Astrocyte of the spinal cord (primary cell): ENCODE data around the gene IL2RA.

Experiments
- DNase-seq: peaks from one replicate; pipeline ENCODE4 v3.0.0; 2011; ENCODE audit warnings: low read depth, low spot score
- H3K4me3 ChIP-seq: 2 replicates; pipeline ENCODE4 v1.5.1; 2011; ENCODE audit warnings: low read depth, mild to moderate bottlenecking, low read length, moderate library complexity
- in situ Hi-C: cut with HindIII; loops from 2 replicates; pipeline ENCODE4 v1.10.0; 2017; ENCODE audit warnings: low sequenced_read_pairs
- TF ChIP-seq, protein P1 (sequence below): IDR thresholded peaks from 2 replicates; pipeline ENCODE4 v1.5.1; 2012; ENCODE audit warnings: low read depth, mild to moderate bottlenecking, low read length, inconsistent platforms

The IL2RA gene

DNA sequence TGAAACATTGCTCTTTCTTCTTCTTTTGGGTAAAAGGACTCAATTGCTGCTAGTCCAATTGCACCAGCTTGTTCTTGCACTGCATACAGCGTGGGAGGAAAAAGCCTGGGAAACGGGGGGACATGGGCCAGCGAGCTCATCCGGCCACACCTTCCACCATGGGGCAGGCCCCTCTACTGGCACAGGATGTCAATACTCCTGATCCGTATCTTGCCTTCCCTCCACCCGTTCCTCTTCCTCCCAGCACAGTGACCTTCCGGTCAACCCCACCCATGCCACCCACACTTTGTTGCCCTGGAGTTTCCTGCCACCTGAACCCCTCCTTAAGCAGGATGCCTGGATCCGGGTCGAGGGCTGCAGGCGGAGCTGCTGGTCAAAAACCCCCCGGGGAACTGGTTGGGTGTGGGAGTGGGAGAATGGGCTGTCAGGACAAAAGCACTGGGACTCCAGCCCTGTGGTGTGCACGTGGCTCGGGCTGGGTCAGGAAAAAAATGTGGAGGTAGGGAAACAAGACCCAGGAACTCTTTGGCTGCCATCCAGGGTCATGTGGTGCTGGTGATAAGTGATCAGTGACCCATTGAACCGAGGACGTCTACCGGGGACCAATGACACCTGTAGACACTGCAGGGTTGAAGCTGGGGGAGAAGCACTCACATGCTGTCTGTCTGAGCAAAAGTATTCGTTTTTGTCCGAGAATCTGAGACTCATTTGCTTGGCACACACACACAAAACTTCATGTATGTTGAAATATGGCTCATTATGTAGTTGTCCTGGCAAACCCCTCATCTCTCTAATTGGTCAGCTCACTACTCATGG, 8.1 kb downstream of the IL2RA start:
- TF ChIP-seq, protein P1, sequence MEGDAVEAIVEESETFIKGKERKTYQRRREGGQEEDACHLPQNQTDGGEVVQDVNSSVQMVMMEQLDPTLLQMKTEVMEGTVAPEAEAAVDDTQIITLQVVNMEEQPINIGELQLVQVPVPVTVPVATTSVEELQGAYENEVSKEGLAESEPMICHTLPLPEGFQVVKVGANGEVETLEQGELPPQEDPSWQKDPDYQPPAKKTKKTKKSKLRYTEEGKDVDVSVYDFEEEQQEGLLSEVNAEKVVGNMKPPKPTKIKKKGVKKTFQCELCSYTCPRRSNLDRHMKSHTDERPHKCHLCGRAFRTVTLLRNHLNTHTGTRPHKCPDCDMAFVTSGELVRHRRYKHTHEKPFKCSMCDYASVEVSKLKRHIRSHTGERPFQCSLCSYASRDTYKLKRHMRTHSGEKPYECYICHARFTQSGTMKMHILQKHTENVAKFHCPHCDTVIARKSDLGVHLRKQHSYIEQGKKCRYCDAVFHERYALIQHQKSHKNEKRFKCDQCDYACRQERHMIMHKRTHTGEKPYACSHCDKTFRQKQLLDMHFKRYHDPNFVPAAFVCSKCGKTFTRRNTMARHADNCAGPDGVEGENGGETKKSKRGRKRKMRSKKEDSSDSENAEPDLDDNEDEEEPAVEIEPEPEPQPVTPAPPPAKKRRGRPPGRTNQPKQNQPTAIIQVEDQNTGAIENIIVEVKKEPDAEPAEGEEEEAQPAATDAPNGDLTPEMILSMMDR, result no peak
- no peak for DNase-seq
- in situ Hi-C loops, result no loop called here
- H3K4me3 ChIP-seq, result no peak overlapping the region

- in situ Hi-C loops, result no loop called here
- TF ChIP-seq, protein P1, result no peak
- no peak for DNase-seq
- no peak overlapping the region for H3K4me3 ChIP-seq
Measured at GRCh38 chr10:6053303-6053702, 8.9 kb downstream of the IL2RA start.

DNA sequence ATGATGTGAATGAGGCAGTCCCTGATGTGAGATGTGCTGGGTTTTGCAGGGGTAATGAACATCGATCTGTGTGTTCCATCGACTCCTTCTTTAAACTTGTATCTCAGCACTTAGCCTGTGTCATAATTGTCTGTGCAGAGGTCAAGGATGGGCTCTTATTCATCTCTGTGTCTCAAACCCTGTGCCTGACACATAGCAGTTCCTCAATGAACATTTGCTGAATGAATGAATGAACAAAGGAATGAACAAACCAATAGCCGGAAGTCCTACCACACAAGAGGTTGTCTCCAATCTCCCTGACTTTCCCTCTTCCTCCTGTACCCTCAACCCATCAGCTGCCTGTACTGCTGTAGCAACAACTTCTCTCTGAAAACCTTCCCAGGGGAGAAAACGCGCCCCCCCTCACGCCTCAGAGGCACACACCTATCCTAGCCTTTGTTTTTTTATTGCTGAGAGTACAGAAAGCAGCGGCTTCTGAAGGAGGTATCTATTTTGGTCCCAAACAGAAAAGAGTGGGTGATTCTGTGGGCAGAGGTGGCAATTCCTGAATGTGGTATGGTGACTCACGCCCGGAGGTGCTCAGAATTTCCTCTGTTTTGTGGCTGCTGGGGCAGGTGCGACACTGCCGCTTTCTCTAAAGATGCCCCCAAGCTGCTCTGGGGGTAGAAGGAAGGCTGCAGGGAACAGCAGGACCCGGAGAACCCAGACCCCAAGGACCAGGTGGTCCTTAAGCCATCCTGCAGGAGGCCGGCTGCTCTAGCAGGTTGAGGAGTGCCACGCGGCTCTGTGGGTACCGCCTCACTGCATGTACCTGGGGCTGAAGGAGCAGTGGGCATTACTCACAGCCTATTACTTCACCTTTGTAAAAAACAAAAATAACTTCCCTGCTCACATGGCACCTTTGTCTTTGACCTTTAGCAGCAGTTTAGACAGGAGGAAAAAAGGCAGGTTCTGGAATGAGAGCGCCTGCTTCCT, 9.6 kb downstream of the IL2RA start:
- in situ Hi-C loops, result no loop called here
- DNase-seq, result no peak
- no peak overlapping the region for H3K4me3 ChIP-seq
- TF ChIP-seq, protein P1, result no peak

GRCh38 chr10:6050801-6051445, 11.2 kb downstream of the IL2RA start:
- peak overlapping the region; percentile 18 for H3K4me3 ChIP-seq
- in situ Hi-C loops, result no loop called here
- TF ChIP-seq, protein P1, result peak; percentile 17
- DNase-seq, result peak; percentile 28

DNA sequence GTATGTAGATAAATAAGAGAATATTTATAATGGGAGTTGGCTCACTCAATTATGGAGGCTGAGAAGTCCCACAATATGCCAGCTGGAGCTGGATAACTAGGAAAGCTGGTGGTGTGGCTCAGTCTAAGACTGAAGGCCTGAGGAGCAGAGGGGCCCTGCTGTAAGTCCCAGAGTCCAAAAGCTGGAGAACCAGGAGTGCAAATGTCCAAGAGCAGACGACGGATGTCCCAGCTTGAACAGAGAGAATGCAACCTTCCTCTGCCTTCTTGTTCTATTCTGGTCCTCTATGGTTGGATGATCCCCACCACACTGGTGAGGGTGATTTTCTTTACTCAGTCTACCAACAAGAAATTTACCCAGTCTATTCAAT, 13.2 kb downstream of the IL2RA start:
- TF ChIP-seq, protein P1, result no peak
- in situ Hi-C loops, result no loop called here
- DNase-seq, result no peak
- H3K4me3 ChIP-seq, result no peak overlapping the region

GRCh38 chr10:6048281-6049030, 13.7 kb downstream of the IL2RA start:
- in situ Hi-C loops, result no loop called here
- H3K4me3 ChIP-seq, result no peak overlapping the region
- TF ChIP-seq, protein P1, result no peak
- no peak for DNase-seq
